NCI-H1105 (cell line): ENCODE data around the gene LRRC4.

Experiments
- DNase-seq: peaks from one replicate; lab custom pipeline; 2025; lab: John Stamatoyannopoulos, UW

The LRRC4 gene, protein sequence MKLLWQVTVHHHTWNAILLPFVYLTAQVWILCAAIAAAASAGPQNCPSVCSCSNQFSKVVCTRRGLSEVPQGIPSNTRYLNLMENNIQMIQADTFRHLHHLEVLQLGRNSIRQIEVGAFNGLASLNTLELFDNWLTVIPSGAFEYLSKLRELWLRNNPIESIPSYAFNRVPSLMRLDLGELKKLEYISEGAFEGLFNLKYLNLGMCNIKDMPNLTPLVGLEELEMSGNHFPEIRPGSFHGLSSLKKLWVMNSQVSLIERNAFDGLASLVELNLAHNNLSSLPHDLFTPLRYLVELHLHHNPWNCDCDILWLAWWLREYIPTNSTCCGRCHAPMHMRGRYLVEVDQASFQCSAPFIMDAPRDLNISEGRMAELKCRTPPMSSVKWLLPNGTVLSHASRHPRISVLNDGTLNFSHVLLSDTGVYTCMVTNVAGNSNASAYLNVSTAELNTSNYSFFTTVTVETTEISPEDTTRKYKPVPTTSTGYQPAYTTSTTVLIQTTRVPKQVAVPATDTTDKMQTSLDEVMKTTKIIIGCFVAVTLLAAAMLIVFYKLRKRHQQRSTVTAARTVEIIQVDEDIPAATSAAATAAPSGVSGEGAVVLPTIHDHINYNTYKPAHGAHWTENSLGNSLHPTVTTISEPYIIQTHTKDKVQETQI

DNA sequence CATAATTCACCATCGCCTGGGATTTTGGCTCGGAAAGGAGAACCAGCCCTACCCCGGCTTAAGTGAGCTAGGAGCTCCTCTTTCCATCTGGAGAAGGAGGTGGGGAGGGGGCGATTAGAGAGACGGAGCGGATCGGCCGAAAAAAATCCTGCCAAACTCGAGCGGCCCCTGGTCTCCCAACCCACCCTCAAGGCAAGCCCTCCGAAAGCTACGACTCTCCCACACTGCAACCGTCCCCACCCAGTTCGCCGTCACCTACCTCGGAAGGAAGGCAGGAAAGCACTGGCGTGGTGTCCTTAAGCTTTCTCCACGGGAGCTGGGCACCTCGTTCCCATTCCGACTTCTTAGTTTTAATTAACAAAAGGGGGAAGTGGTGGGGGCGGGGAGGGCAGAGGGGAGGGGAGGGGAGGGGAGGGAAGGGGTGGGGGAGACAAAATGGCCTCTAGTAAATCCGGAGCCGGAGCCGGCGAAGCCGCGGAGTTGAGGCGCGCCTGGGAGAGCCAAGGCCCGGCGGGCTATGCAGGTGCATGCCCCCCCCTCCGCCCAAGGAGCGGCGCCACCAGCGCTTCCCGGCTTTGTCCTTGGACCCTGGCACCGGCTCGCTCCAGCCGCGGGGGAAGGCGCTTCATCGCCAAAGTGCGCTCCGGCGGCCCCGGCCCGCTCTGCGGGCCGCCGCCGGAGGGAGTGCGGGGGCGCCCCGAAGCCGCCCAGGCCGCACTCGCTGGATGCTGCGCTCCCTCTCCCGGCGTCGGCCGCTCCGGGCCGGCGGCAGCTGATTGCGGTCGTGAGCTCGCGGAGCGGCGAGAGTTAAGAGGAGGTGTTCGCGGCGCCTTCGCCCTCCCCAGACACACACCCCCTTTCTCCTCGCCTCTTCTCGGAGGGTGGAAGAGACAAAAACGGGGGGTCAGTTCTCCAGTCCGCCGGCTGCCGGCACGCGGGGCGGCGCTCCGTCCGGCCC is at the start of gene LRRC4:
TSS of gene LRRC4 (minus strand) at position 784 of the 958 bp plus-strand sequence. CDS start 797 bp downstream, outside the sequence.
- peak; percentile 67 for DNase-seq

GRCh38 chr7:128080169-128080568 is 48.9 kb upstream of the LRRC4 start:
- DNase-seq: no peak

DNA sequence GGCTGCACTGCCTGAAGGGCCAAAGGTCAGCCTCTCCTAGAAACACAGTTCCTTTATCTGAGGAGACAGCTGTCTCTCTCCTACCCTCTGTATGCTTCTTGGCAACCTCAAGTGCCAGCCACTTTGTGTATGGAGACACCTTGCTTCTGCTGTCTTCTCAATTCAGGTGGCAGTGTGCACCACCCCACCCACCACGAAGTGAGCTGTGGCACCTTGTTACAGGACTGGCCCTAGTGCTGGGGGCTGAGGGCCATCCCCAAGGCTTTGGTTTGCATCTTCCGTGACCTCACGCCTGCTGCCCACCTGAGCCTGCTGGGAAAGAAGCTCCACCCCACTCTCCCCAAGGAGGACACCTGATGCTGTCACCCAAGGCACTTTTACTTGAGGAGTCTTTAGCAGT is 47.1 kb upstream of the LRRC4 start:
- no peak for DNase-seq

GRCh38 chr7:128076796-128077271 is 45.6 kb upstream of the LRRC4 start:
- peak; percentile 43 for DNase-seq

- no peak for DNase-seq
These were observed 45.1 kb upstream of the LRRC4 start for GRCh38 chr7:128076196-128076795.

GRCh38 chr7:128075242-128076095 is 44.2 kb upstream of the LRRC4 start:
- no peak for DNase-seq

GRCh38 chr7:128074736-128075135 is 43.5 kb upstream of the LRRC4 start:
- DNase-seq: no peak

DNA sequence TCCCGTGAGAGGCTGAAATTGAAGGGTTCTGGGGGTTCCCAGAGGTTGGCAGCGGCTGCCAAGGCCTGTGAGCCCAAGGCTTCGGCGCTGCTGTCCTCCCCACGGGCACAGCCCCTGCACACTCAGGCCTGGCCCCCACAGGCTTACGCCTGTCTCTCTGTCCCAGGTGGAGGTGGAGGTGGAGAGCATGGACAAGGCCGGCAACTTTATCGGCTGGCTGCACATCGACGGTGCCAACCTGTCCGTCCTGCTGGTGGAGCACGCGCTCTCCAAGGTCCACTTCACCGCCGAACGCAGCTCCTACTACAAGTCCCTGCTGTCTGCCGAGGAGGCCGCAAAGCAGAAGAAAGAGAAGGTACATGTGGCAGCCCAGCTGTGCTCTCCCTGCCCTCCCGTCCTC is 43.1 kb upstream of the LRRC4 start:
- no peak for DNase-seq

GRCh38 chr7:128073671-128074310 is 42.6 kb upstream of the LRRC4 start:
- DNase-seq: no peak

GRCh38 chr7:128071801-128072200 is 40.6 kb upstream of the LRRC4 start:
- DNase-seq: no peak

- no peak for DNase-seq
These were observed 40.1 kb upstream of the LRRC4 start for GRCh38 chr7:128071376-128071775.

DNA sequence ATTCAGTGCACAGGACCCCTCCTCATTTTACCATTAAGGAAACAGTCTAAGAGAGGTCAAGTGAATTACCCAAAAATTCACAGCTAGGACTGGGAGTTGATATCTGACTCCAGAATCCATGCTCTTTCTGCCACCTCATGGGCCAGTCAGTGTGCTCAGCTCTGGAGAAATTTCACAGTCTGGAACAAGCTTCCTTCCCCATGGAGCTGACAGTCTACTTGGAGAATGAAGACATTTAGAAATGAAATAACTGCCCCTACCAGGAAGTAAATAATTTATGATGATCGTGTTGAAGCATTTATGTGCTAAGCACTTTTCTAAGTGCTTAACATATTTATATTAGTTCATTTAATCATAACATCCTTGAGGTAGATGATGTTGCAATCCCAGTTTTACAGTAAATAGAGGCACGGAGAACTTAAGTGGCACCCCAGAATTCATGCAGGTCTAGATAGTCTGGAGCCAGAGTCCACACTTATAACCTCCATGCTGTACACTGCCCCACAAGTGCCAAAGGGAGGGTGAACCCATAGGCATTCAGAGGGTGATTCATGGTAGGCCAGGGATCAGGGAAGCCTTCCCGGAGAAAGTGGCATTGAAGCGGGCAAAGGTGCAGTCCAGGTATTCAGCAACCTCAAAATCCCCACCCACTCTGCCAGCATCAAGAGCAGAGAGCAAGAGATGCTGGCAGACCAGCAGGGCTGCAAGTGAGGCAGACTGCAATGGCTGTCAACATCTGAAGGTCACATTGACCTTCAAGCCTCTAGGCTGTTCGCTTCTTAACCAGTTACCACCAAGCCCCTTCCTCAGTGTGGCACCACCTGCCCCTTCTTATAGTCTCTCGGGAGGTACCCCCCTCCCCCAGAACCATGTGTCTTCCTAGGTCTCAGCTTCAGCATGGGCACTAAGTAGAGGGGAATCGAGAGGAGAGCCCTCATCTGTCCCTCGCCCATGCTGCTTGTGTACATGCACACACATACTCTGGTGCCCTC is 38.4 kb upstream of the LRRC4 start:
- no peak for DNase-seq

DNA sequence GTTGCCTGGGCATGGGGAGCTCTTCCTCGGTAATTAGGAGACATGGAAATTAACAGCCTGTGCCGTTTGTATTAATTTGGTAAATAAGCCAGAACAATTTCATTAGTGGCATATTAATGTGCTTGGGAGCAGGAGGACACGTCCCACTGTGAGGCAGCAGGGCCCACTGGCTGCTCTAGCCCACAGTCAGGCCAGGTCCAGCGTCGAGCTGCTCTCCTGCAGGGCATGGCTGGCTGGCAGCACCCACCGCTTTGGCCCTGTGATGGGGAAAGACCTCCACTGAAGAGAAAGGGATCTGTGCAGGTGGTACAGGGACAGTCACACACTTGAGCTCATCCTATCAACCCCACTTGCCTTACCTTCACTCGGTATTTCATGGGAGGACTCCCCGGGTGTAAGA is 37.5 kb upstream of the LRRC4 start:
- no peak for DNase-seq

- DNase-seq: no peak
These were observed 36.7 kb upstream of the LRRC4 start for GRCh38 chr7:128067983-128068382.

- DNase-seq: no peak
These were observed 35.6 kb upstream of the LRRC4 start for GRCh38 chr7:128066858-128067257.

DNA sequence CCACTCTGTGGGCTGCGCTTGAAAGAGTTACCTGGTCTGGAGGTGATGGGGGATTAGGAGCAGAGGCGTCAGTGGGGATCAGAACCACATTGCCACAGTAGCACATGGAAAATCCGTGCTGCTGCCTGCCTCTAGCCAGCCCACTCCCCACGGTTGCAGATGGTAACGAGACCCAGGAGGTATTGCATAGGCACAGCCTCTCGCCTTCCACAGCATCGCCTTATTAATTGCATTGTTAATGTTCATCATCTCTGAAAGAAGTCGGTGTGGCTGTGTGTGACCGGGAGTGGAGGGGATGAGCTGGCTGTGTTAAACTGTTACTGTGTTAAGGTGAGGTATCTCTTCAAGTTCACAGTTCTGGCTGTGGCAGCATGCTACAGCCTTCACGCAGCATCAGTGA is 35.2 kb upstream of the LRRC4 start:
- no peak for DNase-seq

GRCh38 chr7:128065872-128066271 is 34.6 kb upstream of the LRRC4 start:
- DNase-seq: no peak

DNA sequence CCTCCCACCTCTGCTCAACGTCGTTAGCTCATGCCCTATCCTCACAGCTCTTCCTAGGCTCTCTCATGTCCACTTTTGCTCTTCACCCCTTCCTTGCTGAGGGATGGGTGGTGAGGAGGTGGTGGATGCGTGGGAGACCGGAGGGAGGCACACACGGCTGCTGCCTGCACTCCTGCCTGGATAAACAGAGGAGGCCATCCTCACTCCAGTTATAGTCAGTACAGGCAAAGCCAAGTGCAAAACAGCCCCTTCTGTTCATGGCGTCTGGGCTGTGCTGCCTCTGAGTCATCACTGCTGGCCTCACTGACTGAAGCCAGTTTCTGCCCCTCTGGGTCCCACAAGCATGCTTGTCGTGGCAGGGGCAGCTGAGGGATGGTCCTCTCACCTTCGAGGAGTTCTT is 31.9 kb upstream of the LRRC4 start:
- no peak for DNase-seq

- no peak for DNase-seq
These were observed 28.8 kb upstream of the LRRC4 start for GRCh38 chr7:128060018-128060417.
